Heart right ventricle (tissue), 16 donors: ENCODE measurements around the gene AP1S2. TPM values are rescaled to one million over a fixed set of nuclear protein-coding genes. Genes with fewer than 3 reads are reported as not detected.

ENCODE experiments used
- ATAC-seq, 8 donors: fragments of 200-7000 bp; cut with Tn5 transposase; one replicate each; pipeline ENCODE4 v1.9.1; 2020; ENCODE audit warnings: mild to moderate bottlenecking in 8 of 8, moderate library complexity in 8 of 8, moderate number of reproducible peaks in 1 of 8
- DNase-seq, 2 donors: peaks; one replicate each; pipeline ENCODE4 v3.0.0-alpha.2; 2020
- H3K27ac ChIP-seq, 10 donors: fragments of 200-600 bp; sonication (generic) in 2 of 10; one replicate each; pipeline versions ENCODE4 v1.5.0 to v1.8.0; 2020 to 2022; ENCODE audit warnings: mild to moderate bottlenecking in 3 of 10
- H3K27me3 ChIP-seq, 7 donors: fragments of 200-600 bp; one replicate each; pipeline ENCODE4 v1.8.0; 2021 to 2022; ENCODE audit warnings: mild to moderate bottlenecking in 2 of 7
- H3K36me3 ChIP-seq, 9 donors: fragments of 200-600 bp; sonication (generic) in 1 of 9; one replicate each; pipeline versions ENCODE4 v1.5.0 to v1.8.0; 2020 to 2022; ENCODE audit warnings: mild to moderate bottlenecking in 2 of 9
- H3K4me1 ChIP-seq, 9 donors: fragments of 200-600 bp; sonication (generic) in 1 of 9; one replicate each; pipeline versions ENCODE4 v1.5.0 to v1.8.0; 2020 to 2022; ENCODE audit warnings: mild to moderate bottlenecking in 4 of 9
- H3K4me3 ChIP-seq, 10 donors: fragments of 200-600 bp; sonication (generic) in 2 of 10; one replicate each; pipeline versions ENCODE4 v1.5.0 to v1.8.0; 2020 to 2022; ENCODE audit warnings: mild to moderate bottlenecking in 7 of 10, moderate library complexity in 2 of 10
- H3K9me3 ChIP-seq, 11 donors: fragments of 200-600 bp in 10 of 11; sonication (generic) in 2 of 11; one replicate each; pipeline versions ENCODE4 v1.5.0 to v1.8.0; 2013 to 2022; ENCODE audit warnings: mild to moderate bottlenecking in 2 of 11, control low read depth in 1 of 11, moderate library complexity in 1 of 11
- WGBS, 2 donors: extraction: QIAGEN DNeasy Blood & Tissue Kit; methylation state at CpG; one replicate each; pipeline ENCODE4 v1.1.7; 2013; ENCODE audit warnings: inconsistent platforms in 1 of 2; 5-methylcytosine and 5-hydroxymethylcytosine counted together
- intact Hi-C, 10 donors: fragments of 100-400 bp; cut with DNase I; formaldehyde crosslinking; loops; one replicate each; pipeline versions ENCODE4 v1.11.1 to v1.14.2; 2022
- polyA plus RNA-seq, 2 donors: library from polyadenylated mRNA; stranded (reverse); fragments of 200-250 nt; gene quantifications; one replicate each; pipeline ENCODE4 v1.2.3, GENCODE V29; 2013
- total RNA-seq, 10 donors: library from RNA; stranded (reverse); fragmentation: NEBNext Ultra II Directional in 3 of 10; extraction: Animal tissue kit (Norgen Biotek cat#: 25700) in 3 of 10; gene quantifications; one replicate each; pipeline versions ENCODE4 v1.2.1 to v1.2.4, GENCODE V29; 2021 to 2023
- TF ChIP-seq, protein P1 (sequence below), 9 donors: fragments of 200-600 bp; sonication (generic) in 2 of 9; IDR thresholded peaks; one replicate each; pipeline versions ENCODE4 v1.5.0 to v1.8.0; 2021 to 2022; ENCODE audit warnings: antibody characterized with exemption in 9 of 9, mild to moderate bottlenecking in 5 of 9, moderate library complexity in 1 of 9
- donor health status: Arrhythmogenic right ventricular cardiomyopathy.
- donor health status: ischemic (EF 13 %, LVEDD 7.1; RV severe dilation, severe dysfunction).
- donor health status: healthy with polysubstance abuse.
- donor health status: DM: no; HTN: yes; CAD: no.
- donor health status: DM: no; HTN: no; CAD: no.
- donor health status: ischemic (EF 25% LVEDD 6.9; RV normal size, moderate dysfunction).
- donor health status: ischemic (EF 25% LVEDD 5.7; RV mildly dilated, moderate dysfunction).
- donor health status: healthy.
- donor health status: DM: yes; HTN: yes; CAD: no.
- donor health status: Ischemic cardiomyopathy.
- donor health status: ischemic (EF 35%, LVEDD 5.7; RV mildly dilated, moderate dysfunction).
- donor health status: nonischemic (EF 11% LVEDD 7.7; RV severe dilation, severe dysfunction).
- donor health status: DM: yes; HTN: yes; CAD: no.
- donor health status: PGD.
- donor health status: ischemic (EF 29% LVEDD 5.4; RV normal size, mild dysfunction).
- donor health status: nonischemic (EF 23%, LVEDD 6.1; RV moderate dilation, normal function).

AP1S2 gene
- total and polyA plus RNA-seq, 12 donors, result 47.4 to 191 (median 124) TPM

DNA sequence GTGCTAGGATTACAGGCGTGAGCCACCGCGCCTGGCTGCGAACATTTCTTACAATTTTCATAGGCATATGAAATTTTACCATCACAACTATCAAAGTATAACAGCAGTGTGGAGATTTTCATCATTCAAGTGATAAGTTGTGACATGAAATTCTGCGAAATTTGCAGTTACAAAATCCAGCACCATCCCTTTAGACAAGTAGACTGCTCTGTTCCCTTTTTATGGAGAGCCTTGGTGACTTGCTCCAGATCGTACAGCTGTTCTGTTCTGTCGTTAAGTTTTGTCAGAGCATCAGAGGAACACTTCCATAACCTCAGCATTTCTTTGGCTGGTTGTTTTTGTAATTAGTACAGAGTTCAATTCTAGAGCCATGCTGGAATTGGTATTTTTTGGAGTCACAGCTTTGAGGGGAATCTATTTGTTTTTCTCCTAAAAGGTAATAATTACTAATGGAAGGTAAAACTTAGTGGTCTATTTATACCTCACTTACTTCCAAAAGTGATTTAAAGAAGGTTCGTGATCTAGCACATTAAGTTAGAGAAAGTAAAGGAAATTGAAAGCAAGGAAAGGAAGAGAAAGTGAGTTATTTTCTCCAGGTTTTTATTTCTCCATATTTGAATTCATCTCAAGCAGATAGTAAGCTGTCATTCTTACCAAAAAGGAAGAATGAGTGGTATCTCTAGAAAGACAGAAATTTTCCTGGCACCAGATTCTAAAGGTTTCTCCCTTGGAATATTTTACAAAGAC is 42.2 kb downstream of the AP1S2 start:
- TF ChIP-seq, protein P1, sequence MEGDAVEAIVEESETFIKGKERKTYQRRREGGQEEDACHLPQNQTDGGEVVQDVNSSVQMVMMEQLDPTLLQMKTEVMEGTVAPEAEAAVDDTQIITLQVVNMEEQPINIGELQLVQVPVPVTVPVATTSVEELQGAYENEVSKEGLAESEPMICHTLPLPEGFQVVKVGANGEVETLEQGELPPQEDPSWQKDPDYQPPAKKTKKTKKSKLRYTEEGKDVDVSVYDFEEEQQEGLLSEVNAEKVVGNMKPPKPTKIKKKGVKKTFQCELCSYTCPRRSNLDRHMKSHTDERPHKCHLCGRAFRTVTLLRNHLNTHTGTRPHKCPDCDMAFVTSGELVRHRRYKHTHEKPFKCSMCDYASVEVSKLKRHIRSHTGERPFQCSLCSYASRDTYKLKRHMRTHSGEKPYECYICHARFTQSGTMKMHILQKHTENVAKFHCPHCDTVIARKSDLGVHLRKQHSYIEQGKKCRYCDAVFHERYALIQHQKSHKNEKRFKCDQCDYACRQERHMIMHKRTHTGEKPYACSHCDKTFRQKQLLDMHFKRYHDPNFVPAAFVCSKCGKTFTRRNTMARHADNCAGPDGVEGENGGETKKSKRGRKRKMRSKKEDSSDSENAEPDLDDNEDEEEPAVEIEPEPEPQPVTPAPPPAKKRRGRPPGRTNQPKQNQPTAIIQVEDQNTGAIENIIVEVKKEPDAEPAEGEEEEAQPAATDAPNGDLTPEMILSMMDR (IDR thresholded peaks at IDR 0.05), result no peak
- DNase-seq (no peak), ATAC-seq (no peak)
- Histone ChIP-seq H3K27ac (no peak overlapping the region), H3K36me3 (peaks cover 0 to 100% (median 0%) of the 10 kb centered on the region in 9 donors), H3K4me3 (no peak overlapping the region), H3K27me3 (no peaks in the 10 kb centered on the region), H3K4me1 (peaks cover 0 to 15% (median 0%) of the 10 kb centered on the region in 9 donors), H3K9me3 (no peaks in the 10 kb centered on the region)
- 92 to 94% methylated on average over 8 of the region's 8 CpGs for WGBS, 2 donors
- intact Hi-C loops, result no loop called here

DNA sequence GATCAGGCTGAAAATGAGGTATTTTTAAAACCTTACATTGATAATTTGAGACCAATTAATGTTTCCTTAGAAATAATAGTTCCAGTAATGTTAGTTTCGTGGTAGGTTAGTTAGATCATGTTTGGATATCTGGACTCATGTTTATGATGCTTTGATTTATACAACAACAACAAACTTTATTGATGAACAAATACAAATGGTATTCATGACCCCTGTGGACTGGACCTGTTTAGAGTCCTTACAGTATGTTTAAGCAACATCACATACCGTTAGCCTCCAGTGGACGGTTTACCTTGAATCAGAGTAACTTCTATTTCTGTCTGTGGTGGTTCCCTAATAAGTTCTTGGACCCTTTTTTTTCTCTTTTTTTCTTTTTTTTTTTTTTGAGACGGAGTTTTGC is 46.4 kb downstream of the AP1S2 start:
- Histone ChIP-seq H3K4me3 (no peak overlapping the region), H3K36me3 (peaks cover 0 to 99% (median 3%) of the 10 kb centered on the region in 9 donors), H3K4me1 (peaks cover 0 to 19% (median 0%) of the 10 kb centered on the region in 9 donors), H3K27me3 (no peaks in the 10 kb centered on the region), H3K27ac (no peak overlapping the region), H3K9me3 (no peaks in the 10 kb centered on the region)
- no peak for DNase-seq
- no peak for ATAC-seq
- 95 to 97% methylated on average over 4 of the region's 4 CpGs for WGBS, 2 donors
- TF ChIP-seq, protein P1 (IDR thresholded peaks at IDR 0.05), result no peak
- intact Hi-C loops, result no loop called here

DNA sequence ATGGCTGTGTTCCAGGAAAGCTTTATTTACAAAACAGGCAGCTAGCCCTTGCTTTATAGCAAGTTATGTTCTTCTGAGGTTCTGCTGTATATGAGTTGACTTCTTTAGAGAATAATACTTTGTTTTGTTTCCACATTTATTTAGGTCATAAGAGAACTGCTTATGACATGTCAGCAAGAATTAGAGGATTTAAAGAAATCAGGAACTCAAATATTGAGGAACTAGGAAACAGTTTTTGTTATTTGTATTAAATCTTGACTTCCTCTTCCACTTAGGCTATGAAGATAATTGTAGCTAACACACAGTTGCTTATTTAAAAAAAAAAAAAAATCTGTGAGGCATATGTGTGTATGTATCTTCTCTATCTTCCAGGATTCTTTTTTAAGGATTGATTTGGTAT is 50.0 kb downstream of the AP1S2 start:
- peaks cover 0 to 28% (median 0%) of the 10 kb centered on the region in 9 donors for H3K4me1 ChIP-seq
- peak overlapping the region in 1 of 10 donors; percentile 84 for H3K27ac ChIP-seq
- TF ChIP-seq, protein P1 (IDR thresholded peaks at IDR 0.05), result no peak
- H3K36me3 ChIP-seq, result peaks cover 0 to 97% (median 3%) of the 10 kb centered on the region in 9 donors
- peak in 2 of 8 donors; percentile 28 to 34 for ATAC-seq
- no peaks in the 10 kb centered on the region for H3K27me3 ChIP-seq
- no peaks in the 10 kb centered on the region for H3K9me3 ChIP-seq
- H3K4me3 ChIP-seq, result no peak overlapping the region
- no peak for DNase-seq
- intact Hi-C loops, result no loop called here

DNA sequence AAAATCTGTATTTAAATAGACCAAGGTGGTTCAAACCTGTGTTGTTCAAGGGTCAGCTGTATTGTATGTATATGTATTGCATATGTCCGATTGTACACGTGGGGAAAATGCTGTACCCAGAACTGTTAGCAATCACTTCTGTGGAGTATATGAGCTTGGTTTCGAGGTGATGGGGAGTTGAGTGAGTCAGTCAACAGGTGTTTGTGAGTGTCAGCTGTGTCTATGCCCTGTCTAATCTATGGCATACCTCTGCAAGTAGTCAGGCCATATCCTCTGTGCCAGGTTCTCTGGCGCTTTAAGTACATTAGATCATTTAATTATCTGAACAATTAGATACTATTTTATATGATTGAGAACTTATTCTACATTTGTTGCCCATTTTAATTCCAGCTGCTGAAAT is 56.9 kb downstream of the AP1S2 start:
- 68 to 74% methylated on average over 4 of the region's 4 CpGs for WGBS, 2 donors
- H3K36me3 ChIP-seq, result peaks cover 0 to 79% (median 0%) of the 10 kb centered on the region in 9 donors
- DNase-seq, result no peak
- intact Hi-C loops, result loop anchor here in 1 of 10 donors (10.0 kb wide), 1 partner anchor 113 kb away; no protein-coding TSS in a partner anchor
- H3K4me3 ChIP-seq, result no peak overlapping the region
- H3K4me1 ChIP-seq, result peaks cover 0 to 11% (median 0%) of the 10 kb centered on the region in 9 donors
- H3K9me3 ChIP-seq, result no peaks in the 10 kb centered on the region
- H3K27ac ChIP-seq, result no peak overlapping the region
- ATAC-seq, result no peak
- TF ChIP-seq, protein P1 (IDR thresholded peaks at IDR 0.05), result no peak
- no peaks in the 10 kb centered on the region for H3K27me3 ChIP-seq
